OCI-M2 (cell line): ENCODE measurements around the gene ANKDD1B.

Experiments used
- DNase-seq: peaks from one replicate; lab custom pipeline; 2025; ENCODE audit not compliant: unreplicated experiment; lab: John Stamatoyannopoulos, UW

Gene ANKDD1B

GRCh38 chr5:75616371-75616881 is 5.2 kb downstream of the ANKDD1B start:
- DNase-seq, result no peak

- no peak for DNase-seq
Measured at GRCh38 chr5:75616971-75617621, 5.8 kb downstream of the ANKDD1B start.

GRCh38 chr5:75617736-75618352 is 6.6 kb downstream of the ANKDD1B start:
- no peak for DNase-seq

GRCh38 chr5:75620184-75620959 is 9.1 kb downstream of the ANKDD1B start:
- DNase-seq, result no peak

GRCh38 chr5:75622564-75622963 is 11.3 kb downstream of the ANKDD1B start:
- DNase-seq, result no peak

GRCh38 chr5:75623846-75624245 is 12.6 kb downstream of the ANKDD1B start:
- DNase-seq, result no peak

GRCh38 chr5:75626959-75627358 is 15.7 kb downstream of the ANKDD1B start:
- no peak for DNase-seq

GRCh38 chr5:75627801-75628200 is 16.5 kb downstream of the ANKDD1B start:
- no peak for DNase-seq

- no peak for DNase-seq
Measured at GRCh38 chr5:75630875-75631274, 19.6 kb downstream of the ANKDD1B start.

GRCh38 chr5:75632321-75632720 is 21.1 kb downstream of the ANKDD1B start:
- DNase-seq, result no peak

- no peak for DNase-seq
Measured at GRCh38 chr5:75637949-75638348, 26.7 kb downstream of the ANKDD1B start.

- DNase-seq, result no peak
Measured at GRCh38 chr5:75639535-75640311, 28.5 kb downstream of the ANKDD1B start.

- DNase-seq, result no peak
Measured at GRCh38 chr5:75640395-75640794, 29.1 kb downstream of the ANKDD1B start.

- no peak for DNase-seq
Measured at GRCh38 chr5:75640826-75641225, 29.6 kb downstream of the ANKDD1B start.

- DNase-seq, result no peak
Measured at GRCh38 chr5:75648712-75649111, 37.5 kb downstream of the ANKDD1B start.

GRCh38 chr5:75651575-75652238 is 40.5 kb downstream of the ANKDD1B start:
- no peak for DNase-seq

- no peak for DNase-seq
Measured at GRCh38 chr5:75653521-75653920, 42.3 kb downstream of the ANKDD1B start.

GRCh38 chr5:75654693-75655295 is 43.5 kb downstream of the ANKDD1B start:
- DNase-seq, result no peak

- DNase-seq, result no peak
Measured at GRCh38 chr5:75656311-75657003, 45.2 kb downstream of the ANKDD1B start.
